ENCODE measurements around the gene GABRR1. TPM values are rescaled to one million over a fixed set of nuclear protein-coding genes. Genes with fewer than 3 reads are reported as not detected.

The GABRR1 gene
- polyA plus RNA-seq, 3 donors from 2014 or later = not detected

- Mint-ChIP-seq H3K4me1 (no peaks in the 10 kb centered on the region), H3K9me3 (no peaks in the 10 kb centered on the region), H3K27ac (no peak overlapping the region), H3K4me3 (no peak overlapping the region), H3K36me3 (peaks cover 31% of the 10 kb centered on the region in 3 donors), H3K27me3 (ENCODE audit: low read depth in 3 of 3) (peaks cover 0 to 2% (median 0%) of the 10 kb centered on the region in 3 donors)
- DNase-seq = no peak
These were observed 55.1 kb downstream of the GABRR1 start for GRCh38 chr6:89162047-89162371.

- no peak overlapping the region for H3K27ac Mint-ChIP-seq
- DNase-seq = no peak
- H3K4me3 Mint-ChIP-seq = no peak overlapping the region
- H3K9me3 Mint-ChIP-seq = no peaks in the 10 kb centered on the region
- peaks cover 31 to 34% (median 32%) of the 10 kb centered on the region in 3 donors for H3K36me3 Mint-ChIP-seq
- H3K27me3 Mint-ChIP-seq (ENCODE audit: low read depth in 3 of 3) = no peaks in the 10 kb centered on the region
- H3K4me1 Mint-ChIP-seq = no peaks in the 10 kb centered on the region
These were observed 55.7 kb downstream of the GABRR1 start for GRCh38 chr6:89161326-89162046.

- Mint-ChIP-seq H3K36me3 (peaks cover 31 to 34% (median 33%) of the 10 kb centered on the region in 3 donors), H3K27ac (no peak overlapping the region), H3K9me3 (no peaks in the 10 kb centered on the region), H3K27me3 (ENCODE audit: low read depth in 3 of 3) (no peaks in the 10 kb centered on the region), H3K4me3 (no peak overlapping the region), H3K4me1 (no peaks in the 10 kb centered on the region)
- DNase-seq = no peak
These were observed 56.6 kb downstream of the GABRR1 start for GRCh38 chr6:89160331-89161092.

GRCh38 chr6:89154131-89154530 is 63.0 kb downstream of the GABRR1 start:
- H3K9me3 Mint-ChIP-seq = no peaks in the 10 kb centered on the region

GRCh38 chr6:89148016-89148750 is 69.0 kb downstream of the GABRR1 start:
- Mint-ChIP-seq H3K27me3 (ENCODE audit: low read depth in 3 of 3) (peaks cover 0 to 8% (median 2%) of the 10 kb centered on the region in 3 donors), H3K9me3 (no peaks in the 10 kb centered on the region), H3K27ac (no peak overlapping the region), H3K4me3 (peak overlapping the region; percentile 29 to 60 (median 47)), H3K4me1 (peaks cover 16 to 32% of the 10 kb centered on the region in 2 donors), H3K36me3 (peaks cover 3 to 12% (median 4%) of the 10 kb centered on the region in 3 donors)
- DNase-seq = no peak

More at GRCh38 chr6:89154131-89154530, 63.0 kb downstream of the GABRR1 start:
- Mint-ChIP-seq H3K27me3 (ENCODE audit: low read depth in 3 of 3) (no peaks in the 10 kb centered on the region), H3K4me3 (no peak overlapping the region), H3K27ac (no peak overlapping the region), H3K4me1 (no peaks in the 10 kb centered on the region), H3K36me3 (peaks cover 6 to 15% (median 13%) of the 10 kb centered on the region in 3 donors)
- no peak for DNase-seq

GRCh38 chr6:89146718-89147700 is 70.1 kb downstream of the GABRR1 start:
- DNase-seq = no peak
- peaks cover 0 to 8% (median 2%) of the 10 kb centered on the region in 3 donors for H3K27me3 Mint-ChIP-seq (ENCODE audit: low read depth in 3 of 3)
- peaks cover 4 to 12% (median 6%) of the 10 kb centered on the region in 3 donors for H3K36me3 Mint-ChIP-seq
- no peaks in the 10 kb centered on the region for H3K9me3 Mint-ChIP-seq
- peaks cover 16 to 32% of the 10 kb centered on the region in 2 donors for H3K4me1 Mint-ChIP-seq
- peak overlapping the region; percentile 84 to 87 (median 84) for H3K4me3 Mint-ChIP-seq
- H3K27ac Mint-ChIP-seq = peak overlapping the region; percentile 7 to 76 (median 62)

- Mint-ChIP-seq H3K27ac (peak within 1 kb of the TSS; percentile 79 to 95 (median 90)), H3K9me3 (no peaks in the 10 kb centered on the region), H3K36me3 (peaks cover 0 to 8% (median 8%) of the 10 kb centered on the region in 3 donors), H3K4me3 (peak within 1 kb of the TSS; percentile 89 to 94 (median 93)), H3K4me1 (peaks cover 16 to 32% of the 10 kb centered on the region in 2 donors), H3K27me3 (ENCODE audit: low read depth in 3 of 3) (peaks cover 0 to 8% (median 2%) of the 10 kb centered on the region in 3 donors)
- peak; percentile 62 to 65 (median 62) for DNase-seq
These were observed 71.0 kb downstream of the GABRR1 start, which contains the start of gene PM20D2 for GRCh38 chr6:89145956-89146717. Gene PM20D2, plus strand, starts transcription at chr6:89146055. Its CDS starts 90 bp downstream, at chr6:89146145.

- Mint-ChIP-seq H3K4me1 (peaks cover 16 to 32% of the 10 kb centered on the region in 2 donors), H3K36me3 (peaks cover 0 to 15% (median 8%) of the 10 kb centered on the region in 3 donors), H3K4me3 (peak overlapping the region; percentile 89 to 94 (median 93)), H3K9me3 (no peaks in the 10 kb centered on the region), H3K27me3 (ENCODE audit: low read depth in 3 of 3) (peaks cover 0 to 8% (median 2%) of the 10 kb centered on the region in 3 donors), H3K27ac (peak overlapping the region; percentile 79 to 95 (median 90))
- peak; percentile 23 to 39 (median 28) for DNase-seq
These were observed 71.8 kb downstream of the GABRR1 start for GRCh38 chr6:89145091-89145955.

GRCh38 chr6:89144354-89144906 is 72.7 kb downstream of the GABRR1 start:
- no peaks in the 10 kb centered on the region for H3K9me3 Mint-ChIP-seq
- H3K27me3 Mint-ChIP-seq (ENCODE audit: low read depth in 3 of 3) = peaks cover 0 to 8% (median 2%) of the 10 kb centered on the region in 3 donors

GRCh38 chr6:89140347-89141156 is 76.6 kb downstream of the GABRR1 start:
- Mint-ChIP-seq H3K4me3 (no peak overlapping the region), H3K36me3 (peaks cover 0 to 8% (median 7%) of the 10 kb centered on the region in 3 donors), H3K9me3 (no peaks in the 10 kb centered on the region), H3K27me3 (ENCODE audit: low read depth in 3 of 3) (peaks cover 0 to 4% (median 0%) of the 10 kb centered on the region in 3 donors), H3K4me1 (peaks cover 1 to 10% of the 10 kb centered on the region in 2 donors), H3K27ac (peak overlapping the region in 1 of 6 donors; percentile 59)
- DNase-seq = no peak

More at GRCh38 chr6:89144354-89144906, 72.7 kb downstream of the GABRR1 start:
- Mint-ChIP-seq H3K4me1 (peaks cover 16 to 32% of the 10 kb centered on the region in 2 donors), H3K36me3 (peaks cover 0 to 15% (median 8%) of the 10 kb centered on the region in 3 donors), H3K4me3 (peak overlapping the region in 3 of 5 donors; percentile 16 to 39 (median 26)), H3K27ac (peak overlapping the region in 2 of 6 donors; percentile 0 to 37)
- no peak for DNase-seq
